ENCODE measurements around the gene RFX3. TPM values are rescaled to one million over a fixed set of nuclear protein-coding genes. Genes with fewer than 3 reads are reported as not detected.

Gene RFX3
- total and polyA plus RNA-seq, 2 of the 13 experiments (the other 11 are each of a cell fraction or from before 2014, with no cell fraction given): 2.7 to 5.3 TPM

DNA sequence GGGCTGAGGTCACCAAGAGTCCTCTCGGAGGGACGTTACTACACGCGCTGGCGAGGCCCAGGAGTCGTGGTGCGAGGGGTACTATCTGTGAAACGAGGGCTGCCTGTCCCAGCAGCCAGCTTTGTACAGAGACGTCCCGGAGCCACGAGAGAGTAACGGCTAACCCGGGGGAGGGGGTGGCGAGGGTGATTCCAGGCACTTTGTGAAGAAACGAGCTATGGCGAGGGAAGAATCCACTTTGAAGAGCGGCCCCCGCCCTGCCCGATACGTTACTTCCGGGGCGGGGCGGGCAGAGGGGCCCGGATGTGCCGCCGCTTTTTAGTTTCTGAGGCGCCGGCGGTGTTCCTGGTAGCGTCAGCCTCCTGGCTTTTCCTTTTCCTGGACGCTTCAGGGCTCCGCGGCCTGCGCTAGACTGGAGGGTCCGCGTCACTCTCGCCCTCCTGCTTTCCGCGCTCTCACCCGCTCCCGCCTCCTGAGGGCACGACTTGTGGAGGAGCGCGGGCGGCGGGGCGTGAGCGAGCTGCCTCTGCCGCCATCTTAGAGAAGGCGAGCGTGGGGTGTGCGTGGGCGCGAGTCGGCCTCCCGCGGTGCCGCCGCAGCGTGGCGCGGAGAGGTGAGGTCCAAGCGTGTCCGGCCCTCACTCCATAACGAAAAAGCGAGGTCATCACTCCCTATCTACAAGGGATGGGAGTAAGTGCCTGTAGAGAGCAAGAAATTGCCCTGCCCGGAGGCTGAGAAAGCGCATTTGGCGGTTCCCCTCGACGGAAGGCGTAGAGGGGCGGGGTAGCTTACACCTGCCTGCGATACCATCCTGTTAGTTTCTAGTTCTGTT, 580 bp upstream of the RFX3 start (continued):
- TF ChIP-seq, protein P1, sequence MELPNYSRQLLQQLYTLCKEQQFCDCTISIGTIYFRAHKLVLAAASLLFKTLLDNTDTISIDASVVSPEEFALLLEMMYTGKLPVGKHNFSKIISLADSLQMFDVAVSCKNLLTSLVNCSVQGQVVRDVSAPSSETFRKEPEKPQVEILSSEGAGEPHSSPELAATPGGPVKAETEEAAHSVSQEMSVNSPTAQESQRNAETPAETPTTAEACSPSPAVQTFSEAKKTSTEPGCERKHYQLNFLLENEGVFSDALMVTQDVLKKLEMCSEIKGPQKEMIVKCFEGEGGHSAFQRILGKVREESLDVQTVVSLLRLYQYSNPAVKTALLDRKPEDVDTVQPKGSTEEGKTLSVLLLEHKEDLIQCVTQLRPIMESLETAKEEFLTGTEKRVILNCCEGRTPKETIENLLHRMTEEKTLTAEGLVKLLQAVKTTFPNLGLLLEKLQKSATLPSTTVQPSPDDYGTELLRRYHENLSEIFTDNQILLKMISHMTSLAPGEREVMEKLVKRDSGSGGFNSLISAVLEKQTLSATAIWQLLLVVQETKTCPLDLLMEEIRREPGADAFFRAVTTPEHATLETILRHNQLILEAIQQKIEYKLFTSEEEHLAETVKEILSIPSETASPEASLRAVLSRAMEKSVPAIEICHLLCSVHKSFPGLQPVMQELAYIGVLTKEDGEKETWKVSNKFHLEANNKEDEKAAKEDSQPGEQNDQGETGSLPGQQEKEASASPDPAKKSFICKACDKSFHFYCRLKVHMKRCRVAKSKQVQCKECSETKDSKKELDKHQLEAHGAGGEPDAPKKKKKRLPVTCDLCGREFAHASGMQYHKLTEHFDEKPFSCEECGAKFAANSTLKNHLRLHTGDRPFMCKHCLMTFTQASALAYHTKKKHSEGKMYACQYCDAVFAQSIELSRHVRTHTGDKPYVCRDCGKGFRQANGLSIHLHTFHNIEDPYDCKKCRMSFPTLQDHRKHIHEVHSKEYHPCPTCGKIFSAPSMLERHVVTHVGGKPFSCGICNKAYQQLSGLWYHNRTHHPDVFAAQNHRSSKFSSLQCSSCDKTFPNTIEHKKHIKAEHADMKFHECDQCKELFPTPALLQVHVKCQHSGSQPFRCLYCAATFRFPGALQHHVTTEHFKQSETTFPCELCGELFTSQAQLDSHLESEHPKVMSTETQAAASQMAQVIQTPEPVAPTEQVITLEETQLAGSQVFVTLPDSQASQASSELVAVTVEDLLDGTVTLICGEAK (IDR thresholded peaks at IDR 0.05): no peak
- TF ChIP-seq, protein P1 (CRISPR knock-in tag; IDR thresholded peaks at IDR 0.05): peak; percentile 80
- peak in 1 of 2 experiments; percentile 24; a peak in 1 of 4 replicates for TF ChIP-seq NR2F1 (CRISPR knock-in tag; IDR thresholded peaks at IDR 0.05)
- peak; percentile 83; the same call in 1 of the 2 replicates for TF ChIP-seq TP53 (CRISPR knock-in tag; conservative IDR thresholded peaks at IDR 0.05)
- TF ChIP-seq, protein P2, sequence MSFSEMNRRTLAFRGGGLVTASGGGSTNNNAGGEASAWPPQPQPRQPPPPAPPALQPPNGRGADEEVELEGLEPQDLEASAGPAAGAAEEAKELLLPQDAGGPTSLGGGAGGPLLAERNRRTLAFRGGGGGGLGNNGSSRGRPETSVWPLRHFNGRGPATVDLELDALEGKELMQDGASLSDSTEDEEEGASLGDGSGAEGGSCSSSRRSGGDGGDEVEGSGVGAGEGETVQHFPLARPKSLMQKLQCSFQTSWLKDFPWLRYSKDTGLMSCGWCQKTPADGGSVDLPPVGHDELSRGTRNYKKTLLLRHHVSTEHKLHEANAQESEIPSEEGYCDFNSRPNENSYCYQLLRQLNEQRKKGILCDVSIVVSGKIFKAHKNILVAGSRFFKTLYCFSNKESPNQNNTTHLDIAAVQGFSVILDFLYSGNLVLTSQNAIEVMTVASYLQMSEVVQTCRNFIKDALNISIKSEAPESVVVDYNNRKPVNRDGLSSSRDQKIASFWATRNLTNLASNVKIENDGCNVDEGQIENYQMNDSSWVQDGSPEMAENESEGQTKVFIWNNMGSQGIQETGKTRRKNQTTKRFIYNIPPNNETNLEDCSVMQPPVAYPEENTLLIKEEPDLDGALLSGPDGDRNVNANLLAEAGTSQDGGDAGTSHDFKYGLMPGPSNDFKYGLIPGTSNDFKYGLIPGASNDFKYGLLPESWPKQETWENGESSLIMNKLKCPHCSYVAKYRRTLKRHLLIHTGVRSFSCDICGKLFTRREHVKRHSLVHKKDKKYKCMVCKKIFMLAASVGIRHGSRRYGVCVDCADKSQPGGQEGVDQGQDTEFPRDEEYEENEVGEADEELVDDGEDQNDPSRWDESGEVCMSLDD (CRISPR knock-in tag; IDR thresholded peaks at IDR 0.05; ENCODE audit: borderline replicate concordance): no peak
- no peak for TF ChIP-seq ZFP1 (CRISPR knock-in tag; IDR thresholded peaks at IDR 0.05)
- TF ChIP-seq, protein P3, sequence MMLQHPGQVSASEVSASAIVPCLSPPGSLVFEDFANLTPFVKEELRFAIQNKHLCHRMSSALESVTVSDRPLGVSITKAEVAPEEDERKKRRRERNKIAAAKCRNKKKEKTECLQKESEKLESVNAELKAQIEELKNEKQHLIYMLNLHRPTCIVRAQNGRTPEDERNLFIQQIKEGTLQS (CRISPR knock-in tag; IDR thresholded peaks at IDR 0.05): 0 out of 2 replicates have a peak, but pooled peaks have one; percentile 15
- TF ChIP-seq ATM (IDR thresholded peaks at IDR 0.05; ENCODE audit: borderline replicate concordance): no peak
- TF ChIP-seq KLF16 (CRISPR knock-in tag; IDR thresholded peaks at IDR 0.05): peak in 1 of 2 experiments; percentile 73; a peak in 1 of 4 replicates
- no peak for TF ChIP-seq NFE2 (CRISPR knock-in tag; IDR thresholded peaks at IDR 0.05)
- no peak for TF ChIP-seq JDP2 (CRISPR knock-in tag; IDR thresholded peaks at IDR 0.05; ENCODE audit: borderline replicate concordance)
- no peak for TF ChIP-seq RBAK (CRISPR knock-in tag; IDR thresholded peaks at IDR 0.05)
- no peak for TF ChIP-seq FOXA1 (IDR thresholded peaks at IDR 0.05)
- no peak for TF ChIP-seq FOXA1 (CRISPR knock-in tag; IDR thresholded peaks at IDR 0.05)
- TF ChIP-seq YEATS2 (CRISPR knock-in tag; IDR thresholded peaks at IDR 0.05; ENCODE audit: borderline replicate concordance): peak; percentile 47; the same call in 1 of the 2 replicates
- no peak for TF ChIP-seq ZKSCAN1 (IDR thresholded peaks at IDR 0.05; ENCODE audit: low read length)
- peak; percentile 43; the same call in 1 of the 2 replicates for TF ChIP-seq SIX1 (CRISPR knock-in tag; IDR thresholded peaks at IDR 0.05; ENCODE audit: borderline replicate concordance)
- 0 out of 2 replicates have a peak, but pooled peaks have one; percentile 73 for TF ChIP-seq NCOA5 (CRISPR knock-in tag; IDR thresholded peaks at IDR 0.05)

Data from HepG2 (cell line).